ENCODE data around the gene BMAL1.

Gene BMAL1

DNA sequence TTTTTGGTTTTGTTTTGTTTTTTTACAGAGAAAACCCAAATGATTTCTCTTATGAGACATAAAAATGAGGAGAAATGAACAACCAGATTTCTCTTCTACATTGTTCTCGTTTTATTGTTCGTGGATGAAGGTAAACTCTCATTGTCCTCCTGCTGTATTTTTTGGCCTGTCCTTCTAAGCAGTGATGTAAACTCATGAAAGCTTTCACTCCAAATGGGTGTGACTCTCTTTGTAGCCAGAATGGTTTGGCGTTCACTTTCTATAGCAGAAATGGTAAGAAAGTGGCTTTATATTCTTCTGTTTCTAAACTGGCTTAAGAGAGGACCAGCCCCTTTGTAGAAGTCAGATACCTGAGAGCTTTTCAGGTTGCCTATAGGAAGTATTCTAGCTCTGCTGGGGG lies 15.5 kb upstream of the BMAL1 start:
- TF ChIP-seq EZH2phosphoT487 (IDR thresholded peaks at IDR 0.05; ENCODE audit: borderline replicate concordance, low read length): no peak
- TF ChIP-seq, protein P1, sequence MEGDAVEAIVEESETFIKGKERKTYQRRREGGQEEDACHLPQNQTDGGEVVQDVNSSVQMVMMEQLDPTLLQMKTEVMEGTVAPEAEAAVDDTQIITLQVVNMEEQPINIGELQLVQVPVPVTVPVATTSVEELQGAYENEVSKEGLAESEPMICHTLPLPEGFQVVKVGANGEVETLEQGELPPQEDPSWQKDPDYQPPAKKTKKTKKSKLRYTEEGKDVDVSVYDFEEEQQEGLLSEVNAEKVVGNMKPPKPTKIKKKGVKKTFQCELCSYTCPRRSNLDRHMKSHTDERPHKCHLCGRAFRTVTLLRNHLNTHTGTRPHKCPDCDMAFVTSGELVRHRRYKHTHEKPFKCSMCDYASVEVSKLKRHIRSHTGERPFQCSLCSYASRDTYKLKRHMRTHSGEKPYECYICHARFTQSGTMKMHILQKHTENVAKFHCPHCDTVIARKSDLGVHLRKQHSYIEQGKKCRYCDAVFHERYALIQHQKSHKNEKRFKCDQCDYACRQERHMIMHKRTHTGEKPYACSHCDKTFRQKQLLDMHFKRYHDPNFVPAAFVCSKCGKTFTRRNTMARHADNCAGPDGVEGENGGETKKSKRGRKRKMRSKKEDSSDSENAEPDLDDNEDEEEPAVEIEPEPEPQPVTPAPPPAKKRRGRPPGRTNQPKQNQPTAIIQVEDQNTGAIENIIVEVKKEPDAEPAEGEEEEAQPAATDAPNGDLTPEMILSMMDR (IDR thresholded peaks at IDR 0.05; ENCODE audit: low read depth, low read length, poor library complexity, severe bottlenecking): no peak
- H3K79me2 ChIP-seq (ENCODE audit: control insufficient read depth, low read length): no peaks in the 10 kb centered on the region
- H4K20me1 ChIP-seq (ENCODE audit: control insufficient read depth, insufficient read depth, low read depth, low read length): no peaks in the 10 kb centered on the region
- no peak overlapping the region for H3K27ac ChIP-seq (ENCODE audit: low read depth, low read length)
- 0 out of 2 replicates have a peak, but pooled peaks cover 3% of the 10 kb centered on the region for H3K27me3 ChIP-seq (ENCODE audit: control insufficient read depth, low read length)
- no peak overlapping the region for H3K4me3 ChIP-seq (ENCODE audit: low read length)
- H3K4me2 ChIP-seq (ENCODE audit: low read length): no peak overlapping the region
- H3K4me1 ChIP-seq (ENCODE audit: control insufficient read depth, low read length): no peaks in the 10 kb centered on the region
- no peaks in the 10 kb centered on the region for H3K9me3 ChIP-seq (ENCODE audit: control insufficient read depth, insufficient read depth, low read length)
- H3K36me3 ChIP-seq (ENCODE audit: control insufficient read depth, low read length): no peaks in the 10 kb centered on the region
- H3K9me2 ChIP-seq (replicated peaks; ENCODE audit: control insufficient read depth, low read length): no peaks in the 10 kb centered on the region
- no peaks in the 10 kb centered on the region for H3F3A ChIP-seq (ENCODE audit: control insufficient read depth, insufficient read depth)

DNA sequence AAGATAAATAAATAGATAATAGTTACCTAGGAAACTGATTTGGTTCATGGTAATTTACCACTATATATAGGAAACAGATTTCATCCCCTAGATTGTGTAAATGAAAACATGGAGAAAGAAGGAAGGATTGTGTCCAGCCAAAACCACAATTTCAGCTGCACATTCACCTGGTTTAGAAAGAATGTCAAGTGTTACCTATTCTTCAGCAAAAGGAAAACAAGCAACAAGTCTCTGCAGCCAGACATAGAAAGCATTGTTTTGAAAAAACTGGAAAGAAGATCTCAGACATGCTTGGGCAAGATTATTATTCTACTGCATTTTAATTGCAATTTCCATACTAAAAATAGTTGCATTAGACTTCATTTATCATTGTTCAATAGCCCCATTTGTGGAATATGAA lies 8.8 kb upstream of the BMAL1 start:
- Histone ChIP-seq H3K27me3 (ENCODE audit: control insufficient read depth, low read length) (0 out of 2 replicates have a peak, but pooled peaks cover 3% of the 10 kb centered on the region), H3K79me2 (ENCODE audit: control insufficient read depth, low read length) (no peaks in the 10 kb centered on the region), H3K27ac (ENCODE audit: low read depth, low read length) (no peak overlapping the region), H4K20me1 (ENCODE audit: control insufficient read depth, insufficient read depth, low read depth, low read length) (no peaks in the 10 kb centered on the region), H3K9me2 (replicated peaks; ENCODE audit: control insufficient read depth, low read length) (no peaks in the 10 kb centered on the region), H3K4me3 (ENCODE audit: low read length) (no peak overlapping the region), H3K36me3 (ENCODE audit: control insufficient read depth, low read length) (no peaks in the 10 kb centered on the region), H3K4me2 (ENCODE audit: low read length) (no peak overlapping the region), H3F3A (ENCODE audit: control insufficient read depth, insufficient read depth) (no peaks in the 10 kb centered on the region), H3K9me3 (ENCODE audit: control insufficient read depth, insufficient read depth, low read length) (no peaks in the 10 kb centered on the region), H3K4me1 (ENCODE audit: control insufficient read depth, low read length) (no peaks in the 10 kb centered on the region)
- TF ChIP-seq, protein P1 (IDR thresholded peaks at IDR 0.05; ENCODE audit: low read depth, low read length, poor library complexity, severe bottlenecking): no peak
- no peak for TF ChIP-seq EZH2phosphoT487 (IDR thresholded peaks at IDR 0.05; ENCODE audit: borderline replicate concordance, low read length)

DNA sequence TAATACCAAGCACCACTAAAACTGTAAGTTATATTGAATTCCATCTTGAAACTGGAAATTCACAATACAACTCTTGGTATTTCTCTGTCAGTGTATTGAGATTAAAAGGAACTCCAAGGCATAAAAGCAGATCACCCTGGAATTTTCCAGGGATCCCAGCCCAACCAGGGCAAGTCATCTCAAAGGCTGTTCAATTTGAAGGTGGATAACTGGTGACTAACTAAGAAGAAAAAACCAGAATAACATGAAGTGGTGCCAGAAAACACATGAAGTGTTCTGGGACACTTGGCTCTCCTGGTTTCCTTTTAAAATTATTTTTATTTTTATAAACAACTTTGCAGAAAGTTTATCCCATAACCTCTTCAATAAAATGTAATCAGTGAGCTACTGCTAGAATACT lies 7.8 kb upstream of the BMAL1 start:
- H4K20me1 ChIP-seq (ENCODE audit: control insufficient read depth, insufficient read depth, low read depth, low read length): no peaks in the 10 kb centered on the region
- no peaks in the 10 kb centered on the region for H3K27me3 ChIP-seq (ENCODE audit: control insufficient read depth, low read length)
- no peaks in the 10 kb centered on the region for H3K36me3 ChIP-seq (ENCODE audit: control insufficient read depth, low read length)
- no peak overlapping the region for H3K4me2 ChIP-seq (ENCODE audit: low read length)
- H3K9me2 ChIP-seq (replicated peaks; ENCODE audit: control insufficient read depth, low read length): no peaks in the 10 kb centered on the region
- no peaks in the 10 kb centered on the region for H3F3A ChIP-seq (ENCODE audit: control insufficient read depth, insufficient read depth)
- H3K27ac ChIP-seq (ENCODE audit: low read depth, low read length): no peak overlapping the region
- H3K9me3 ChIP-seq (ENCODE audit: control insufficient read depth, insufficient read depth, low read length): no peaks in the 10 kb centered on the region
- no peak for TF ChIP-seq EZH2phosphoT487 (IDR thresholded peaks at IDR 0.05; ENCODE audit: borderline replicate concordance, low read length)
- no peaks in the 10 kb centered on the region for H3K79me2 ChIP-seq (ENCODE audit: control insufficient read depth, low read length)
- no peak overlapping the region for H3K4me3 ChIP-seq (ENCODE audit: low read length)
- no peaks in the 10 kb centered on the region for H3K4me1 ChIP-seq (ENCODE audit: control insufficient read depth, low read length)

DNA sequence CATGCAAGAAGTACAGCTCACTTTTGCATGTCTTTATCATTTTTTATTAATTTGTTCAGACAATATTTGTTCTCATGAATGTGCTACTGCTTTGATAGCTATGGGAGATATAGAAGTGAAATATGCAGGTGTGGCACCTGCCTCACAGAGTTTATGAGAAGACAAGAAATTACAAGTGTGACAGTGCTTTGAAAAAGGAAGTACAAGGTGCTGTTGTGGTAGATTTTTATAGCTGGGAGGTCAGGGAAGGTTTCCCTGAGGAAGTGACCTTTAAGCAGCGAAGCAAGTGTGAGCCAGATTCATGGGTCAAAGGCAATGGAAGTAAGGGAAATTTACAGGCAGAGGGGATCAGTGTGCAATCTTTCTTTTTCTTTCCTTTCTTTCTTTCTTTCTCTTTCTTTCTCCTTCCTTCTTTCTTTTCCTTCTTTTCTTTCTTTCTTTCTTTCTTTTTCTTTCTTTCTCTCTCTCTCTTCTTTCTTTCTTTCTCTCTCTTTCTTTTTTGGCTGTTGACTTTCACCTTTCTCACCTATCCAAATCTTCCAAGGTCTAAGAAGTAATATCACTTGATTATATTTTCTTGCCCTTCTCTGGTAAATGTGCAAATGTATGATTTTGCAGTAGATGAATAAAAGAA lies 6.4 kb upstream of the BMAL1 start:
- Histone ChIP-seq H3K27me3 (ENCODE audit: control insufficient read depth, low read length) (peaks cover 10% of the 10 kb centered on the region), H3K9me2 (replicated peaks; ENCODE audit: control insufficient read depth, low read length) (no peaks in the 10 kb centered on the region), H3K27ac (ENCODE audit: low read depth, low read length) (no peak overlapping the region), H3F3A (ENCODE audit: control insufficient read depth, insufficient read depth) (no peaks in the 10 kb centered on the region), H4K20me1 (ENCODE audit: control insufficient read depth, insufficient read depth, low read depth, low read length) (no peaks in the 10 kb centered on the region), H3K4me1 (ENCODE audit: control insufficient read depth, low read length) (no peaks in the 10 kb centered on the region), H3K9me3 (ENCODE audit: control insufficient read depth, insufficient read depth, low read length) (no peaks in the 10 kb centered on the region), H3K4me2 (ENCODE audit: low read length) (no peak overlapping the region), H3K79me2 (ENCODE audit: control insufficient read depth, low read length) (no peaks in the 10 kb centered on the region), H3K4me3 (ENCODE audit: low read length) (no peak overlapping the region), H3K36me3 (ENCODE audit: control insufficient read depth, low read length) (no peaks in the 10 kb centered on the region)
- TF ChIP-seq EZH2phosphoT487 (IDR thresholded peaks at IDR 0.05; ENCODE audit: borderline replicate concordance, low read length): no peak
- TF ChIP-seq, protein P1 (IDR thresholded peaks at IDR 0.05; ENCODE audit: low read depth, low read length, poor library complexity, severe bottlenecking): no peak
